ENCODE data around the gene MCM9. TPM values are rescaled to one million over a fixed set of nuclear protein-coding genes. Genes with fewer than 3 reads are reported as not detected.

The MCM9 gene
- total RNA-seq, 4 donors from 2014 or later = 11.2 to 18.0 (median 17.4) TPM

- WGBS, 2 donors = 64 to 70% methylated on average over 1 of the region's 1 CpG
- Histone ChIP-seq H3K27me3 (no peaks in the 10 kb centered on the region), H3K36me3 (no peaks in the 10 kb centered on the region), H3K27ac (no peak overlapping the region), H3K9me3 (no peaks in the 10 kb centered on the region), H3K4me3 (no peak overlapping the region), H3K4me1 (peaks cover 0 to 15% (median 0%) of the 10 kb centered on the region in 4 donors)
- DNase-seq (ENCODE audit: low spot score in 2 of 2) = no peak
- TF ChIP-seq POLR2A (IDR thresholded peaks at IDR 0.05) = no peak
- TF ChIP-seq EP300 (IDR thresholded peaks at IDR 0.05) = no peak
- TF ChIP-seq CTCF (IDR thresholded peaks at IDR 0.05) = no peak
These were observed 58.8 kb downstream of the MCM9 start for GRCh38 chr6:118876198-118876597.

GRCh38 chr6:118875672-118876071, 59.3 kb downstream of the MCM9 start:
- no peak overlapping the region for H3K27ac ChIP-seq
- H3K4me3 ChIP-seq = no peak overlapping the region
- no peak for DNase-seq (ENCODE audit: low spot score in 2 of 2)
- WGBS, 2 donors = 89 to 97% methylated on average over 2 of the region's 2 CpGs
- no peak for TF ChIP-seq CTCF (IDR thresholded peaks at IDR 0.05)
- no peak for TF ChIP-seq EP300 (IDR thresholded peaks at IDR 0.05)
- TF ChIP-seq POLR2A (IDR thresholded peaks at IDR 0.05) = no peak
- peaks cover 0 to 12% (median 0%) of the 10 kb centered on the region in 4 donors for H3K4me1 ChIP-seq
- H3K9me3 ChIP-seq = no peaks in the 10 kb centered on the region
- no peaks in the 10 kb centered on the region for H3K27me3 ChIP-seq
- no peaks in the 10 kb centered on the region for H3K36me3 ChIP-seq

DNA sequence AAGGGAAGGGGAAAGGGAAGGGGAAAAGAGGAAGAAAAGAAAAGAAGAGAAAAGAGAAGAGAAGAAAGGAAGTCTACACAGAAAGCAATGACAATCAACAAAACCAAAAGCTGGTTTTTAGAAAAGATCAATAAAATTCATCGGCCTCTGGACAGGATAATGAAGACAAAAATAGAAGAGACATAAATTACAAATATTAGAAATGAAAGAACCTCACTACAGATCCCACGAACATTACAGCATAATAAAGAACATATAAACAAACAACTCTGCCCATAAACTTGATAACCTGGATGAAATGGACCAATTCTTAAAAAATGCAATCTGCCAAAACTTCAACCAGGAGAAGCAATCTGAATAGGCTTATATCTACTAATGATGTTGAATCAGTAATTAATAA, 61.7 kb downstream of the MCM9 start:
- Histone ChIP-seq H3K36me3 (no peaks in the 10 kb centered on the region), H3K4me1 (peaks cover 0 to 8% (median 0%) of the 10 kb centered on the region in 4 donors), H3K4me3 (no peak overlapping the region), H3K27ac (no peak overlapping the region), H3K9me3 (no peaks in the 10 kb centered on the region), H3K27me3 (no peaks in the 10 kb centered on the region)
- DNase-seq (ENCODE audit: low spot score in 2 of 2) = no peak
- TF ChIP-seq POLR2A (IDR thresholded peaks at IDR 0.05) (no peak), EP300 (IDR thresholded peaks at IDR 0.05) (no peak), CTCF (IDR thresholded peaks at IDR 0.05) (no peak)
- 85 to 87% methylated on average over 2 of the region's 2 CpGs for WGBS, 2 donors

DNA sequence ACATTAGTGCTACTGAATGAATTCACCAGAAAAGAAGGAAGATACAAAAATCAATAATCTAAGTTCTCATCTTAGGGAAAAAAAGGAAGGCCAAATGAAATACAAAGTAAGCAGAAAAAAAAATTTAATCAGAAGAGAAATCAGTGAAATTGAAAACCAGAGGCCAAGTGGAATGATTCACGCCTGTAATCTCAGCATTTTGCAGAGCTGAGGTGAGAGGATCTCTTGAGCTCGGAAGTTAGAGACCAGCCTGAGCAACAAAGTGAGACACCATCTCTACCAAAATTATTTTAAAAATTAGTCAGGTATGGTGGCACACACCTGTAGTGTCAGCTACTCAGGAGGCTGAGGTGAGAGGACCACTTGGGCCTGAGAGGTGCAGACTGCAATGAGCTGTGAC, 62.2 kb downstream of the MCM9 start:
- no peaks in the 10 kb centered on the region for H3K27me3 ChIP-seq
- TF ChIP-seq EP300 (IDR thresholded peaks at IDR 0.05) (no peak), CTCF (IDR thresholded peaks at IDR 0.05) (no peak), POLR2A (IDR thresholded peaks at IDR 0.05) (no peak)
- no peak overlapping the region for H3K27ac ChIP-seq
- H3K36me3 ChIP-seq = no peaks in the 10 kb centered on the region
- peaks cover 0 to 8% (median 0%) of the 10 kb centered on the region in 4 donors for H3K4me1 ChIP-seq
- no peak overlapping the region for H3K4me3 ChIP-seq
- H3K9me3 ChIP-seq = no peaks in the 10 kb centered on the region
- 90 to 94% methylated on average over 2 of the region's 2 CpGs for WGBS, 2 donors
- DNase-seq (ENCODE audit: low spot score in 2 of 2) = no peak

DNA sequence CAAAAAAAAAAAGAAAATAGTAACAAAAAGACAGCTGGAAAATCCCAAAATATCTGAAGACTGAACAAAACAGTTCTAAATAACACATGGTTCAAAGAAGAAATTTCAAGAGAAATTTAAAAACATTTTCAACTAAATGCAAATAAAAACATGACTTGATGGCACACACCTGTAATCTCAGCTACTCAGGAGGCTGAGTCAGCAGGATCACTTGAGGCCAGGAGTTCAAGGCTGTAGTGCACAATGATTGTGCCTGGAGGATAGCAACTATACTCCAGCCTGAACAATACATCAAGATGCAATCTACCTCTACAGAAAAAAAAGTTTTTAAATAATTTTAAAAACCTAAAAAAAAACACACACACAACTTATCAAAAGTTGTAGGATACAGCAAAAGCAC, 62.6 kb downstream of the MCM9 start:
- TF ChIP-seq POLR2A (IDR thresholded peaks at IDR 0.05) (no peak), CTCF (IDR thresholded peaks at IDR 0.05) (no peak), EP300 (IDR thresholded peaks at IDR 0.05) (no peak)

More for the DNA sequence above, 62.6 kb downstream of the MCM9 start:
- Histone ChIP-seq H3K36me3 (no peaks in the 10 kb centered on the region), H3K27ac (no peak overlapping the region), H3K27me3 (no peaks in the 10 kb centered on the region), H3K9me3 (no peaks in the 10 kb centered on the region), H3K4me3 (no peak overlapping the region), H3K4me1 (peaks cover 0 to 8% (median 0%) of the 10 kb centered on the region in 4 donors)
- no peak for DNase-seq (ENCODE audit: low spot score in 2 of 2)
